ENCODE measurements around the gene ABHD8. TPM values are rescaled to one million over a fixed set of nuclear protein-coding genes. Genes with fewer than 3 reads are reported as not detected.
A peak's percentile ranks its signal among the peaks of the same experiment; 100 is the strongest.

The ABHD8 gene
- total and polyA plus RNA-seq, 2 of the 13 experiments (the other 11 are each of a cell fraction or from before 2014, with no cell fraction given), result 6.3 to 7.2 TPM

- 0 out of 2 replicates have a peak, but pooled peaks have one; percentile 26 for TF ChIP-seq PRDM15 (CRISPR knock-in tag; IDR thresholded peaks at IDR 0.05)
- no peak for TF ChIP-seq MED13 (CRISPR knock-in tag; IDR thresholded peaks at IDR 0.05)
- no peak for TF ChIP-seq REL (CRISPR knock-in tag; conservative IDR thresholded peaks at IDR 0.05)
- peak; percentile 78 for TF ChIP-seq SIN3A (IDR thresholded peaks at IDR 0.05; ENCODE audit: borderline replicate concordance, low read depth, low read length)
Observed at GRCh38 chr19:17334414-17335409, 31.5 kb upstream of the ABHD8 start, which contains the start of gene ANO8 (continued).

GRCh38 chr19:17333611-17334413 is 30.6 kb upstream of the ABHD8 start:
- Histone ChIP-seq H3K9me3 (ENCODE audit: low read length) (no peaks in the 10 kb centered on the region), H3K4me3 (replicated peaks in 1 of 3; ENCODE audit: insufficient read depth in 1 of 3, low read depth in 2 of 3, low read length in 3 of 3) (peak overlapping the region; percentile 70 to 91 (median 77)), H3K27me3 (ENCODE audit: control insufficient read depth in 1 of 2, insufficient read depth in 2 of 2, low read length in 2 of 2) (no peaks in the 10 kb centered on the region; a peak in 1 of 5 replicates), H2AFZ (ENCODE audit: low read length) (no peak overlapping the region), H4K20me1 (ENCODE audit: insufficient read depth, low read length) (no peaks in the 10 kb centered on the region), H3K36me3 (replicated peaks in 1 of 2; ENCODE audit: control insufficient read depth in 1 of 2, insufficient read depth in 2 of 2, low read length in 2 of 2) (0 out of 5 replicates have a peak, but pooled peaks cover 0 to 2% of the 10 kb centered on the region in 2 experiments), H3K79me2 (ENCODE audit: insufficient read depth, low read length) (peaks cover 7% of the 10 kb centered on the region), H3K27ac (ENCODE audit: extremely low read length, insufficient read depth, low read length) (peak overlapping the region; percentile 68), H3K9ac (ENCODE audit: insufficient read depth, low read depth, low read length) (peak overlapping the region; percentile 82), H3K4me2 (ENCODE audit: low read depth, low read length) (peak overlapping the region; percentile 91), H3K4me1 (ENCODE audit: insufficient read depth, low read length) (peaks cover 48% of the 10 kb centered on the region)
- ATAC-seq (no peak), DNase-seq (ENCODE audit: low spot score) (no peak), FAIRE-seq (no peak)
- in situ Hi-C loops (cut with HindIII; ENCODE audit: extremely low pct_ligation_motif_present, low pct_unique_long_range_greater_than_20kb), result no loop called here
- 41% methylated on average over 33 of the region's 52 CpGs for WGBS (ENCODE audit: low lambda C conversion rate)
- ChIA-PET CTCF (ENCODE audit: low intra/inter-chr PET ratio, low total read pairs) (no interaction called here), POLR2A (interaction anchor here (1.0 to 3.7 kb wide), 10 partner anchors 16 to 525 kb away, joined by 3 to 37 read pairs (median 5); partner anchors contain the start of genes BABAM1, DDA1, MVB12A and RPL18A)
- intact Hi-C loops (cut with micrococcal nuclease; ENCODE audit: unreplicated experiment), result no loop called here
- no TSS peak for BruUV-seq (replicated peaks)
- no peak for TF ChIP-seq ZFY (CRISPR knock-in tag; IDR thresholded peaks at IDR 0.05)
- TF ChIP-seq ZBTB44 (CRISPR knock-in tag; IDR thresholded peaks at IDR 0.05), result no peak
- TF ChIP-seq ZNF205 (CRISPR knock-in tag; IDR thresholded peaks at IDR 0.05), result 0 out of 2 replicates have a peak, but pooled peaks have one; percentile 39
- no peak for TF ChIP-seq ZNF432 (CRISPR knock-in tag; IDR thresholded peaks at IDR 0.05; ENCODE audit: borderline replicate concordance)
- no peak for TF ChIP-seq ZNF224 (CRISPR knock-in tag; IDR thresholded peaks at IDR 0.05)
- no peak for TF ChIP-seq SUZ12 (IDR thresholded peaks at IDR 0.05; ENCODE audit: low read depth, low read length)
- no peak for TF ChIP-seq SMAD9 (CRISPR knock-in tag; IDR thresholded peaks at IDR 0.05)
